ENCODE measurements around the gene STX4. TPM values are rescaled to one million over a fixed set of nuclear protein-coding genes. Genes with fewer than 3 reads are reported as not detected.
A peak's percentile ranks its signal among the peaks of the same experiment; 100 is the strongest.

STX4 gene
- total RNA-seq, 1 donor from 2014 or later, result 48.0 TPM

DNA sequence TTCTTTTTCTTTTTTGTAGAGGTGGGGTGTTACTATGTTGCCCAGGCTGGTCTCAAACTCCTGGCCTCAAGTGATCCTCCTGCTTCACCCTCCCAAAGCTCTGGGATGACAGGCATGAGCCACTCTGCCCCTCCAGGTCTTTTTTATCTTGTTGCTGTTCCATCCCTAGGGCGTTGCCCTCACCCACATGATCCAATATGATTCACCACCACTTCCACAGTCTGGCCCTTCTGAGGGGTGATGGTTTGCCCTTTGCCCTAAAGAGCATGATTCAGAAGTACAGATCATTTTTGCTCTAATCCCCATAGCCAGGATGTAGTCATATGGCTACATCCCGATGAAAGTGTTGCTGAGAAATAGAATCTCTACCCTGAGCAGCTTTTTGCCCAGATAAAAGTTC, 18.8 kb downstream of the STX4 start:
- Mint-ChIP-seq H3K27ac (ENCODE audit: unreplicated experiment) (peak overlapping the region; percentile 85), H3K9me3 (ENCODE audit: low read depth) (peaks cover 3% of the 10 kb centered on the region), H3K4me1 (ENCODE audit: low read depth) (peaks cover 20% of the 10 kb centered on the region), H3K36me3 (ENCODE audit: low read depth) (no peaks in the 10 kb centered on the region), H3K27me3 (ENCODE audit: low read depth) (no peaks in the 10 kb centered on the region), H3K4me3 (ENCODE audit: unreplicated experiment) (no peak overlapping the region)
- TF ChIP-seq, protein P1, sequence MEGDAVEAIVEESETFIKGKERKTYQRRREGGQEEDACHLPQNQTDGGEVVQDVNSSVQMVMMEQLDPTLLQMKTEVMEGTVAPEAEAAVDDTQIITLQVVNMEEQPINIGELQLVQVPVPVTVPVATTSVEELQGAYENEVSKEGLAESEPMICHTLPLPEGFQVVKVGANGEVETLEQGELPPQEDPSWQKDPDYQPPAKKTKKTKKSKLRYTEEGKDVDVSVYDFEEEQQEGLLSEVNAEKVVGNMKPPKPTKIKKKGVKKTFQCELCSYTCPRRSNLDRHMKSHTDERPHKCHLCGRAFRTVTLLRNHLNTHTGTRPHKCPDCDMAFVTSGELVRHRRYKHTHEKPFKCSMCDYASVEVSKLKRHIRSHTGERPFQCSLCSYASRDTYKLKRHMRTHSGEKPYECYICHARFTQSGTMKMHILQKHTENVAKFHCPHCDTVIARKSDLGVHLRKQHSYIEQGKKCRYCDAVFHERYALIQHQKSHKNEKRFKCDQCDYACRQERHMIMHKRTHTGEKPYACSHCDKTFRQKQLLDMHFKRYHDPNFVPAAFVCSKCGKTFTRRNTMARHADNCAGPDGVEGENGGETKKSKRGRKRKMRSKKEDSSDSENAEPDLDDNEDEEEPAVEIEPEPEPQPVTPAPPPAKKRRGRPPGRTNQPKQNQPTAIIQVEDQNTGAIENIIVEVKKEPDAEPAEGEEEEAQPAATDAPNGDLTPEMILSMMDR (IDR thresholded peaks at IDR 0.05), result no peak
- no peak for DNase-seq (ENCODE audit: low spot score)

DNA sequence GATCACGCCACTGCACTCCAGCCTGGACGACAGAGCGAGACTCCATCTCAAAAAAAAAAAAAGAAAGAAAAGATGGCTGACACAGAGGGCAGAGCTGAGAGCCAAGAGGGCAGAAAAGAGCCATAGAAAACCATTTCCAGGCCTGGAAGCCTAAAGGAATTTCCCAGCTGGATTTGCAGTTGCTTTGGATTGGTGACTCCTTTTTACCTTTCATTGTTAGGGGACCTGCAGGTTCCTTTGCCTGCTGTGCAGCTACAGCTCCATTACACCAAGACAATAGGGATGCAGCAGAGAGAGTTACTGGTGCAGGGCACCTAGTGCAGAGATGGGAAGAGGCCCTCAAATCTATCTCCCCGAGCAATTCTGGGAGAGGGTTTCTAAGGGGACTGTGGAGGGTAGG, 22.3 kb downstream of the STX4 start:
- TF ChIP-seq, protein P1 (IDR thresholded peaks at IDR 0.05), result no peak
- no peak overlapping the region for H3K4me3 Mint-ChIP-seq (ENCODE audit: unreplicated experiment)
- peaks cover 4% of the 10 kb centered on the region for H3K36me3 Mint-ChIP-seq (ENCODE audit: low read depth)
- peaks cover 3% of the 10 kb centered on the region for H3K9me3 Mint-ChIP-seq (ENCODE audit: low read depth)
- H3K27ac Mint-ChIP-seq (ENCODE audit: unreplicated experiment), result peak overlapping the region; percentile 45
- H3K4me1 Mint-ChIP-seq (ENCODE audit: low read depth), result peaks cover 20% of the 10 kb centered on the region
- no peaks in the 10 kb centered on the region for H3K27me3 Mint-ChIP-seq (ENCODE audit: low read depth)
- DNase-seq (ENCODE audit: low spot score), result no peak

DNA sequence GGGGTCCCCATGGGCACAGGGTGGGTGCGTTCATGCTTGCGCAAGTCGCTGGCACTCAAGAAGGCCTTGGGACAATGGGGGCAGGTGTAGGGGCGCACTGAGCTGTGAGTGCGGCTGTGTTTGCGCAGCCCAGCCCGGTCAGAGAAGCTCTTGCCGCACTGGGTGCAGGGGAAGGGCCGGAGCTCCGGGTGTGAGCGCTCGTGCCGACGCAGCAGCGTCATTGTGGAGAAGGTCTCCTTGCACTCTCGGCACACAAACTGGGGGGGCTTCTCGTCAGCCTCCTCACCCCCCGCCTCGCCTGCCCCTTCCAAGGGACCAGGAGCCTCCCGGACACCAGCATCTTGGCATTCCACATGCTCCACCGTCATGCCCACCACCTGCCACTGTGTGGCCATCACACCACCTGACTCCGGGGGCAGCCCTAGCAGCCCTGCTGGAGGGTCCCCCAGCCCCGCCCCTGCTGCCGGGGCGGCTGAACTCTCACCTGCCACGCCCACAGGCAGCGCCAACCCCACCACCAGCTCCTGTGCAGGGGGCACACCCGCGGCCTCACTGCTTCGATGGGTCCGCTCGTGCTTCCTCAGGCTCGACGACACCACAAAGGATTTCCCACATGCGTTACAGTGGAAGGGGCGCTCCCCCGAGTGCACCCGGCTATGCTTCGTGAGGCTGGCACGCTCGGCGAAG, 27.9 kb downstream of the STX4 start:
- H3K4me1 Mint-ChIP-seq (ENCODE audit: low read depth), result peaks cover 33% of the 10 kb centered on the region
- H3K9me3 Mint-ChIP-seq (ENCODE audit: low read depth), result no peaks in the 10 kb centered on the region
- DNase-seq (ENCODE audit: low spot score), result no peak
- H3K4me3 Mint-ChIP-seq (ENCODE audit: unreplicated experiment), result no peak overlapping the region
- peaks cover 14% of the 10 kb centered on the region for H3K36me3 Mint-ChIP-seq (ENCODE audit: low read depth)
- TF ChIP-seq, protein P1 (IDR thresholded peaks at IDR 0.05), result no peak
- H3K27me3 Mint-ChIP-seq (ENCODE audit: low read depth), result no peaks in the 10 kb centered on the region
- H3K27ac Mint-ChIP-seq (ENCODE audit: unreplicated experiment), result no peak overlapping the region

DNA sequence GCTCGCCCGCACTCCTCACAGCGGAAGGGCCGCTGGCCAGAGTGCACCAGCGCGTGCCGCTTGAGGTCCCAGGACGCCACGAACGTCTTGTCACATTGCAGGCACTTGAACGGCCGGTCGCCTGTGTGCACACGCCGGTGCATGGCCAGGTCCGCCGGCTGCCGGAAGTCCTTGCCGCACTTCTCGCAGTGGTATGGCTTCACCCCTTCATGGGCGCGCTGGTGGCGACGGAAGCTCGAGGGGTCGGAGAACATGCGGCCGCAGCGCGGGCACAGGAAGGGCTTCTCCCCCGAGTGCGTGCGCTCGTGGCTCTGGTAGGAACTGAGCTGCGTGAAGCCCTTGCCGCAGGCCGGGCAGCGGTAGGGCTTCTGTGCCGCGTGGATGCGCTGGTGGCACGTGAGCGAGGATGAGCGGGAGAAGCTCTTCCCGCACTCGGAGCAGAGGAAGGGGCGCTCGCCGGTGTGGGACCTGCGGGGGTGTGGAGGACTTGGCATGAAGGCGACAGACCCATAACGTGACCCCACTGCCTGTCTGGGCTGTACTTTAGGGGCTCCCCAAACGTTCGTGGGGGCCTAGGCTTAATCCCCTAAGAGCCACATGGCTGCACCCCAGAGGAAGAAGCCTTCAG, 28.6 kb downstream of the STX4 start:
- Mint-ChIP-seq H3K36me3 (ENCODE audit: low read depth) (peaks cover 14% of the 10 kb centered on the region), H3K27me3 (ENCODE audit: low read depth) (no peaks in the 10 kb centered on the region), H3K27ac (ENCODE audit: unreplicated experiment) (no peak overlapping the region), H3K4me1 (ENCODE audit: low read depth) (peaks cover 34% of the 10 kb centered on the region), H3K9me3 (ENCODE audit: low read depth) (no peaks in the 10 kb centered on the region), H3K4me3 (ENCODE audit: unreplicated experiment) (no peak overlapping the region)
- DNase-seq (ENCODE audit: low spot score), result no peak
- TF ChIP-seq, protein P1 (IDR thresholded peaks at IDR 0.05), result no peak

DNA sequence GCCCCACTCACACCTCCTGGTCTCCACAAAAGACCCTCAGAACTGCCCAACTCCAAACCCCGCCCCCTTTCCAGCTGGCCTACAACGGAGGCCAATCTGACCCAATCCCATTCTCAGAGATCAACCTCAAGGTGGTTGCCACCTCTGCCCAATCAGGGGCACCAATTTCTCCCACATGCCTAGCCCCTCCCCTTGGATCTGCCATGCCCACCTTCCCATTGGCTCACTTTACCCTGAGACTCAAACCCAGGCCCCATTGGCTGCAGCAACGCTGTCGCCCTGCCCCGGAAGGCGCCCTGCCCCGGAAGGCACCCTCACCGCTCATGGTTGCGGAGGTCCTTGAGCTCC, 30.1 kb downstream of the STX4 start:
- no peak for DNase-seq (ENCODE audit: low spot score)
- Mint-ChIP-seq H3K4me1 (ENCODE audit: low read depth) (peaks cover 34% of the 10 kb centered on the region), H3K36me3 (ENCODE audit: low read depth) (peaks cover 13% of the 10 kb centered on the region), H3K4me3 (ENCODE audit: unreplicated experiment) (peak overlapping the region; percentile 16), H3K9me3 (ENCODE audit: low read depth) (no peaks in the 10 kb centered on the region), H3K27me3 (ENCODE audit: low read depth) (no peaks in the 10 kb centered on the region), H3K27ac (ENCODE audit: unreplicated experiment) (peak overlapping the region; percentile 69)
- TF ChIP-seq, protein P1 (IDR thresholded peaks at IDR 0.05), result no peak
